ENCODE measurements around the gene PDCD1.

The PDCD1 gene

DNA sequence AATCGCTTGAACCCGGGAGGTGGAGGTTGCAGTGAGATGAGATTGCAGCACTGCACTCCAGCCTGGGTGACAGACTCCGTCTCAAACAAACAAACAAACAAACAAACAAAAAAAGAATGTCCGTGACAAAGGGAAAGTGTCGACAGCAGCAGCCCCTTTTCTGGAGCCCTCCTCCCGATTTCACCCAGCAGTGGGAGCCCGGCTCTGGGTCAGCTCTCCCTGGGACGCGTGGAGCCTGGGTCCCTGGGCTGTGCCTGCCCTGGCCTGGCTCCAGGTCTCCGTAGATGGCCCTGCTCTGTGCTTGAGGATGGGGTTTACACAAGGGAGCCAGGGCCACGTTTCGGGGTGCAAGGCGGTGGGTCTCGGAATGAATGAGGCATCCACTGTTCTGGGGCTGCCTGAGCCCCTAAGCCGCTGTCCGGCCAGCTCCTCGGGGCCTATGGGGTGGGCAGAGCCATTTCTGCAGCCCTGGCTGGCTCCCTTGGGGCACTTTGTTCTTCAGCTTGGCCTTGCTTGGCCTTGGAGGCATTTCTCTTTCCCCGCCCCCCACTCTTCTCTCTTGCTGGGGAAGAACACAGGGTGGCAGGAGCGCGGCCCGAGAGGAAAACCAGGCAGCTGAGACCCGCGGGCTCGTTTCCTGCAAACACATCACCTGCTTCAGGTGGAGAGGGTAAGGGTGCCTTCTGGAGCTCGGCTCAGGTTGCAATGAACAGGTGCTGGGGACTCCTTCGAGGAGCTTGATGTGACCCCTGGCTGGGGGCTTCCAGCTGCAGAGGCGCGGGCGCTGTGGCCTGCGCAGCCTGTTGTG lies 40.0 kb upstream of the PDCD1 start (continued):
- no peak for TF ChIP-seq SETDB1 (IDR thresholded peaks at IDR 0.05; ENCODE audit: insufficient read length, low read length)
- TF ChIP-seq ZNF354C (tag by site-specific recombination; IDR thresholded peaks at IDR 0.05; ENCODE audit: borderline replicate concordance, low read depth): no peak

- Histone ChIP-seq H3K36me3 (ENCODE audit: control insufficient read depth in 2 of 2, insufficient read depth in 1 of 2, low read length in 2 of 2) (no peaks in the 10 kb centered on the region), H3K9me3 (ENCODE audit: control insufficient read depth, insufficient read depth, low read depth, low read length) (no peaks in the 10 kb centered on the region), H3K27ac (ENCODE audit: extremely low read depth, low read depth, low read length) (no peak overlapping the region), H3K4me1 (ENCODE audit: control insufficient read depth, insufficient read depth, low read length) (peaks cover 5% of the 10 kb centered on the region; the same call in 1 of the 2 replicates), H3K4me3 (ENCODE audit: low read depth, low read length) (no peak overlapping the region)
- no peak for TF ChIP-seq ZSCAN18 (tag by site-specific recombination; IDR thresholded peaks at IDR 0.05)
- TF ChIP-seq GLIS1 (tag by site-specific recombination; IDR thresholded peaks at IDR 0.05): no peak
- no peak for TF ChIP-seq ZNF391 (tag by site-specific recombination; IDR thresholded peaks at IDR 0.05; ENCODE audit: borderline replicate concordance, low read depth)
- no peak for TF ChIP-seq ZNF701 (tag by site-specific recombination; IDR thresholded peaks at IDR 0.05)
- TF ChIP-seq KLF10 (tag by site-specific recombination; IDR thresholded peaks at IDR 0.05): no peak
- TF ChIP-seq, protein P1, sequence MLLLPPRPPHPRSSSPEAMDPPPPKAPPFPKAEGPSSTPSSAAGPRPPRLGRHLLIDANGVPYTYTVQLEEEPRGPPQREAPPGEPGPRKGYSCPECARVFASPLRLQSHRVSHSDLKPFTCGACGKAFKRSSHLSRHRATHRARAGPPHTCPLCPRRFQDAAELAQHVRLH (tag by site-specific recombination; IDR thresholded peaks at IDR 0.05): no peak
- no peak for TF ChIP-seq ZNF645 (tag by site-specific recombination; IDR thresholded peaks at IDR 0.05)
- TF ChIP-seq ZSCAN16 (tag by site-specific recombination; IDR thresholded peaks at IDR 0.05): no peak
- no peak for TF ChIP-seq ZNF560 (tag by site-specific recombination; IDR thresholded peaks at IDR 0.05; ENCODE audit: borderline replicate concordance)
- TF ChIP-seq ZSCAN23 (tag by site-specific recombination; IDR thresholded peaks at IDR 0.05): no peak
- TF ChIP-seq ZFHX2 (tag by site-specific recombination; conservative IDR thresholded peaks at IDR 0.05): no peak
- TF ChIP-seq ZNF335 (tag by site-specific recombination; conservative IDR thresholded peaks at IDR 0.05): no peak
- no peak for TF ChIP-seq ZEB2 (tag by site-specific recombination; IDR thresholded peaks at IDR 0.05)
- no peak for TF ChIP-seq ZNF366 (tag by site-specific recombination; conservative IDR thresholded peaks at IDR 0.05)
- no peak for TF ChIP-seq ZNF133 (tag by site-specific recombination; IDR thresholded peaks at IDR 0.05)
- TF ChIP-seq ZNF426 (tag by site-specific recombination; IDR thresholded peaks at IDR 0.05): no peak
- no peak for TF ChIP-seq ZBTB7A (tag by site-specific recombination; IDR thresholded peaks at IDR 0.05; ENCODE audit: low read depth)
- no peak for TF ChIP-seq ZNF433 (tag by site-specific recombination; IDR thresholded peaks at IDR 0.05; ENCODE audit: low read depth)
- ChIA-PET POLR2A (no interaction called here), CTCF (no interaction called here)
These were observed 38.7 kb upstream of the PDCD1 start for GRCh38 chr2:241897231-241897916.

DNA sequence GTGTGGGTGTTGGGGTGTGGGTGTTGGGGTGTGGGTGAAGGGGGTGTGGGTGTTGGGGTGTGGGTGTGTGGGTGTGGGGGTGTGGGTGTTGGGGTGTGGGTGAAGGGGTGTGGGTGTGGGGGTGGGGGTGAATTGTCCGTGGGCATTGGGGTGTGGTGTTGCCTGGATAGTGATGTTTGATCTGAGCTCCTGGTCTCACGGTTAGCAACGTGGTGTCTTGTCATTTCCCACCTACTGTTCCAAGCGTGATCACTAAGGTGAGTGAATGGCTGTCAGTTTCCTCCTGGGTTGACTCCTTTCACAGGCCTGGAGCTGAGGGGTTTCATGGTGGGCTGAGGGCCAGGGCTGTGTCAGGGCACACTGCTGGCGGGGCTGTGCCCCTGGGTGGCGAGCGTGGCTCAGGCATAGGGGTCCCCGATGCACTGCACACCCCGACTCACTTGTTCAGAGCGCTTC lies 38.1 kb upstream of the PDCD1 start:
- H3K9me3 ChIP-seq (ENCODE audit: control insufficient read depth, insufficient read depth, low read depth, low read length): no peaks in the 10 kb centered on the region
- peaks cover 5% of the 10 kb centered on the region; the same call in 1 of the 2 replicates for H3K4me1 ChIP-seq (ENCODE audit: control insufficient read depth, insufficient read depth, low read length)
- POLR2A ChIA-PET: no interaction called here
- H3K27ac ChIP-seq (ENCODE audit: extremely low read depth, low read depth, low read length): no peak overlapping the region
- no peak overlapping the region for H3K4me3 ChIP-seq (ENCODE audit: low read depth, low read length)
- no peaks in the 10 kb centered on the region for H3K36me3 ChIP-seq (ENCODE audit: control insufficient read depth in 2 of 2, insufficient read depth in 1 of 2, low read length in 2 of 2)
- CTCF ChIA-PET: no interaction called here
- TF ChIP-seq ZNF654 (tag by site-specific recombination; IDR thresholded peaks at IDR 0.05; ENCODE audit: low read depth) (no peak), KLF8 (tag by site-specific recombination; IDR thresholded peaks at IDR 0.05) (peak; percentile 30; the same call in 1 of the 2 replicates), ZNF521 (tag by site-specific recombination; IDR thresholded peaks at IDR 0.05) (no peak), ZSCAN30 (tag by site-specific recombination; IDR thresholded peaks at IDR 0.05) (no peak), WT1 (tag by site-specific recombination; IDR thresholded peaks at IDR 0.05) (no peak), ZNF157 (tag by site-specific recombination; IDR thresholded peaks at IDR 0.05) (no peak), ZNF837 (tag by site-specific recombination; IDR thresholded peaks at IDR 0.05) (no peak), OVOL3 (tag by site-specific recombination; IDR thresholded peaks at IDR 0.05) (no peak)
- TF ChIP-seq, protein P2, sequence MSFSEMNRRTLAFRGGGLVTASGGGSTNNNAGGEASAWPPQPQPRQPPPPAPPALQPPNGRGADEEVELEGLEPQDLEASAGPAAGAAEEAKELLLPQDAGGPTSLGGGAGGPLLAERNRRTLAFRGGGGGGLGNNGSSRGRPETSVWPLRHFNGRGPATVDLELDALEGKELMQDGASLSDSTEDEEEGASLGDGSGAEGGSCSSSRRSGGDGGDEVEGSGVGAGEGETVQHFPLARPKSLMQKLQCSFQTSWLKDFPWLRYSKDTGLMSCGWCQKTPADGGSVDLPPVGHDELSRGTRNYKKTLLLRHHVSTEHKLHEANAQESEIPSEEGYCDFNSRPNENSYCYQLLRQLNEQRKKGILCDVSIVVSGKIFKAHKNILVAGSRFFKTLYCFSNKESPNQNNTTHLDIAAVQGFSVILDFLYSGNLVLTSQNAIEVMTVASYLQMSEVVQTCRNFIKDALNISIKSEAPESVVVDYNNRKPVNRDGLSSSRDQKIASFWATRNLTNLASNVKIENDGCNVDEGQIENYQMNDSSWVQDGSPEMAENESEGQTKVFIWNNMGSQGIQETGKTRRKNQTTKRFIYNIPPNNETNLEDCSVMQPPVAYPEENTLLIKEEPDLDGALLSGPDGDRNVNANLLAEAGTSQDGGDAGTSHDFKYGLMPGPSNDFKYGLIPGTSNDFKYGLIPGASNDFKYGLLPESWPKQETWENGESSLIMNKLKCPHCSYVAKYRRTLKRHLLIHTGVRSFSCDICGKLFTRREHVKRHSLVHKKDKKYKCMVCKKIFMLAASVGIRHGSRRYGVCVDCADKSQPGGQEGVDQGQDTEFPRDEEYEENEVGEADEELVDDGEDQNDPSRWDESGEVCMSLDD (tag by site-specific recombination; IDR thresholded peaks at IDR 0.05): peak; percentile 83

Measured in HEK293 (cell line).